ENCODE data around the gene CARM1. TPM values are rescaled to one million over a fixed set of nuclear protein-coding genes. Genes with fewer than 3 reads are reported as not detected.

The CARM1 gene
- total and polyA plus RNA-seq, 7 experiments from 2014 or later, result 0.69 to 43.1 (median 25.5) TPM

DNA sequence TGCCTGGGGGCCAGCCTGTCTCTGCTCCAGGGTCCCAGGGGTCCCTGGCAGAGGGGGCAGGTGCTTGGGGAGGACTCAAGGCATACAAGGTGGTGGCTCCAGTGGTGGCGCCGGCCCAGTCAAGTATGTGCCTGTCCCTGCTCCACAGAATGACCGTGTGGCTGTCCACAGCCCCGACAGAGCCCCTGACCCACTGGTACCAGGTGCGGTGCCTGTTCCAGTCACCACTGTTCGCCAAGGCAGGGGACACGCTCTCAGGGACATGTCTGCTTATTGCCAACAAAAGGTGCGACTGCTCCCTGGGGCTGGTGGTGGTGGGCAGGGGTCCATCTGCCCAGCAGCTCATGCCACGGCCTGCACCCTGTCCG is 48.9 kb downstream of the CARM1 start:
- H3K9me3 ChIP-seq (ENCODE audit: control insufficient read depth in 2 of 3, low read length in 3 of 3), result no peaks in the 10 kb centered on the region
- peaks cover 0 to 1% (median 0%) of the 10 kb centered on the region in 11 donors for H3K9me3 Mint-ChIP-seq
- no peak overlapping the region for H3K27ac Mint-ChIP-seq
- DNase-seq, result no peak
- peaks cover 0 to 13% (median 0%) of the 10 kb centered on the region in 5 donors for H3K36me3 Mint-ChIP-seq
- peaks cover 0 to 74% (median 3%) of the 10 kb centered on the region in 3 experiments for H3K36me3 ChIP-seq (ENCODE audit: control insufficient read depth in 2 of 3, insufficient read depth in 3 of 3, low read length in 3 of 3)
- ATAC-seq, result no peak
- no peak overlapping the region for H3K4me3 ChIP-seq (ENCODE audit: low read length)
- no peaks in the 10 kb centered on the region for H3K4me1 ChIP-seq (ENCODE audit: control insufficient read depth in 2 of 2, insufficient read depth in 2 of 2, low read length in 2 of 2)
- intact Hi-C loops (cut with micrococcal nuclease), result no loop called here
- H3K27me3 ChIP-seq (ENCODE audit: control insufficient read depth in 2 of 2, insufficient read depth in 2 of 2, low read length in 2 of 2), result no peaks in the 10 kb centered on the region
- ChIA-PET CTCF (no interaction called here), POLR2A (no interaction called here)
- H3K27me3 Mint-ChIP-seq, result no peaks in the 10 kb centered on the region
- peaks cover 0 to 4% (median 0%) of the 10 kb centered on the region in 7 donors for H3K4me1 Mint-ChIP-seq
- no peak overlapping the region for H3K27ac ChIP-seq (ENCODE audit: low read depth, low read length)
- H3K4me3 Mint-ChIP-seq, result no peak overlapping the region

DNA sequence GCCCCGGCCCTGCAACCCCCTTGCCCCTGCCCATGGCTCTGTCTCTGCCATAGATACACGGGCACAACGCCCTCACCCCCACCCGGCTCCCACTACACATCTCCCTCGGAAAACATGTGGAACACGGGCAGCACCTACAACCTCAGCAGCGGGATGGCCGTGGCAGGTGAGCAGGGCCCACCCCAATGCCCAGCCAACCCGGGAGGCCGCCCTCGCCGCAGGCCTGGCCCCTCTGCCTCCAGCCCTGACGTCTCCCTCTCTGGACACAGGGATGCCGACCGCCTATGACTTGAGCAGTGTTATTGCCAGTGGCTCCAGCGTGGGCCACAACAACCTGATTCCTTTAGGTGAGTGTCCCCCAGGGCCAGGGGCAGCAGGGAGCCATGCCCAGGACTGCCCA is 49.4 kb downstream of the CARM1 start:
- peaks cover 0 to 13% (median 0%) of the 10 kb centered on the region in 5 donors for H3K36me3 Mint-ChIP-seq
- H3K27me3 Mint-ChIP-seq, result no peaks in the 10 kb centered on the region
- H3K4me1 ChIP-seq (ENCODE audit: control insufficient read depth in 2 of 2, insufficient read depth in 2 of 2, low read length in 2 of 2), result no peaks in the 10 kb centered on the region
- POLR2A ChIA-PET, result no interaction called here
- H3K4me3 ChIP-seq (ENCODE audit: low read length), result no peak overlapping the region
- ATAC-seq (no peak), DNase-seq (no peak)
- CTCF ChIA-PET, result no interaction called here
- H3K4me3 Mint-ChIP-seq, result no peak overlapping the region
- intact Hi-C loops (cut with micrococcal nuclease), result no loop called here
- H3K27ac Mint-ChIP-seq, result no peak overlapping the region
- peaks cover 0 to 7% (median 0%) of the 10 kb centered on the region in 7 donors for H3K4me1 Mint-ChIP-seq
- H3K27me3 ChIP-seq (ENCODE audit: control insufficient read depth in 2 of 2, insufficient read depth in 2 of 2, low read length in 2 of 2), result no peaks in the 10 kb centered on the region
- H3K27ac ChIP-seq (ENCODE audit: low read depth, low read length), result no peak overlapping the region
- no peaks in the 10 kb centered on the region for H3K9me3 ChIP-seq (ENCODE audit: control insufficient read depth in 2 of 3, low read length in 3 of 3)
- H3K9me3 Mint-ChIP-seq, result peaks cover 0 to 1% (median 0%) of the 10 kb centered on the region in 11 donors
- H3K36me3 ChIP-seq (ENCODE audit: control insufficient read depth in 2 of 3, insufficient read depth in 3 of 3, low read length in 3 of 3), result peaks cover 0 to 75% (median 3%) of the 10 kb centered on the region in 3 experiments

DNA sequence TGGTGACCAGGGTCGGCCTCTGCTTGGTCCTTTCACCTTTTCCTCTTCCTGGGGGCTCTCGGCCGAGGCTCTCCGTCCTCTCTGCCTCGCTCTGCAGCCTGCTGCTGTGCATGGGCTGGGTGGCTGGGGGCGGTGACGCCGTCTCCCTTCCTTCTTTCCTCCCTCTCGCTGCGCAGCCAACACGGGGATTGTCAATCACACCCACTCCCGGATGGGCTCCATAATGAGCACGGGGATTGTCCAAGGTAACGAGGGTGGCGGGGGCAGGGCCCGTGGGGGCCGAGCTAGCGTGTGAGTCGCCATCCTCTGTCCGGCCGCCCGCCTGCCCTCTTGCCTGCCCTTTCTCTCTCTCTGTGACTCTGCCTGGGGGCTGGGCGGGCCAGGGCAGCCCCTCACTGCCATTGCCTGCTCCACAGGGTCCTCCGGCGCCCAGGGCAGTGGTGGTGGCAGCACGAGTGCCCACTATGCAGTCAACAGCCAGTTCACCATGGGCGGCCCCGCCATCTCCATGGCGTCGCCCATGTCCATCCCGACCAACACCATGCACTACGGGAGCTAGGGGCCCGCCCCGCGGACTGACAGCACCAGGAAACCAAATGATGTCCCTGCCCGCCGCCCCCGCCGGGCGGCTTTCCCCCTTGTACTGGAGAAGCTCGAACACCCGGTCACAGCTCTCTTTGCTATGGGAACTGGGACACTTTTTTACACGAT is 50.0 kb downstream of the CARM1 start:
- ATAC-seq (no peak), DNase-seq (no peak)
- Histone ChIP-seq H3K4me3 (ENCODE audit: low read length) (no peak overlapping the region), H3K4me1 (ENCODE audit: control insufficient read depth in 2 of 2, insufficient read depth in 2 of 2, low read length in 2 of 2) (no peaks in the 10 kb centered on the region), H3K27ac (ENCODE audit: low read depth, low read length) (no peak overlapping the region), H3K9me3 (ENCODE audit: control insufficient read depth in 2 of 3, low read length in 3 of 3) (no peaks in the 10 kb centered on the region), H3K36me3 (ENCODE audit: control insufficient read depth in 2 of 3, insufficient read depth in 3 of 3, low read length in 3 of 3) (peaks cover 0 to 73% (median 3%) of the 10 kb centered on the region in 3 experiments), H3K27me3 (ENCODE audit: control insufficient read depth in 2 of 2, insufficient read depth in 2 of 2, low read length in 2 of 2) (no peaks in the 10 kb centered on the region)
- Mint-ChIP-seq H3K36me3 (peaks cover 0 to 13% (median 0%) of the 10 kb centered on the region in 5 donors), H3K27ac (no peak overlapping the region), H3K4me3 (no peak overlapping the region), H3K27me3 (no peaks in the 10 kb centered on the region), H3K4me1 (peaks cover 0 to 7% (median 0%) of the 10 kb centered on the region in 7 donors), H3K9me3 (peaks cover 0 to 1% (median 0%) of the 10 kb centered on the region in 11 donors)
- POLR2A ChIA-PET, result no interaction called here
- CTCF ChIA-PET, result no interaction called here
- intact Hi-C loops (cut with micrococcal nuclease), result no loop called here

DNA sequence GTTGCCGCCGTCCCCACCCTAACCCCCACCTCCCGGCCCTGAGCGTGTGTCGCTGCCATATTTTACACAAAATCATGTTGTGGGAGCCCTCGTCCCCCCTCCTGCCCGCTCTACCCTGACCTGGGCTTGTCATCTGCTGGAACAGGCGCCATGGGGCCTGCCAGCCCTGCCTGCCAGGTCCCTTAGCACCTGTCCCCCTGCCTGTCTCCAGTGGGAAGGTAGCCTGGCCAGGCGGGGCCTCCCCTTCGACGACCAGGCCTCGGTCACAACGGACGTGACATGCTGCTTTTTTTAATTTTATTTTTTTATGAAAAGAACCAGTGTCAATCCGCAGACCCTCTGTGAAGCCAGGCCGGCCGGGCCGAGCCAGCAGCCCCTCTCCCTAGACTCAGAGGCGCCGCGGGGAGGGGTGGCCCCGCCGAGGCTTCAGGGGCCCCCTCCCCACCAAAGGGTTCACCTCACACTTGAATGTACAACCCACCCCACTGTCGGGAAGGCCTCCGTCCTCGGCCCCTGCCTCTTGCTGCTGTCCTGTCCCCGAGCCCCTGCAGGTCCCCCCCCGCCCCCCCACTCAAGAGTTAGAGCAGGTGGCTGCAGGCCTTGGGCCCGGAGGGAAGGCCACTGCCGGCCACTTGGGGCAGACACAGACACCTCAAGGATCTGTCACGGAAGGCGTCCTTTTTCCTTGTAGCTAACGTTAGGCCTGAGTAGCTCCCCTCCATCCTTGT is 50.7 kb downstream of the CARM1 start:
- ATAC-seq, result no peak
- no peaks in the 10 kb centered on the region for H3K9me3 ChIP-seq (ENCODE audit: control insufficient read depth in 2 of 3, low read length in 3 of 3)
- peaks cover 0 to 1% (median 0%) of the 10 kb centered on the region in 11 donors for H3K9me3 Mint-ChIP-seq
- peaks cover 0 to 13% (median 0%) of the 10 kb centered on the region in 5 donors for H3K36me3 Mint-ChIP-seq
- no peaks in the 10 kb centered on the region for H3K4me1 ChIP-seq (ENCODE audit: control insufficient read depth in 2 of 2, insufficient read depth in 2 of 2, low read length in 2 of 2)
- DNase-seq, result no peak
- ChIA-PET POLR2A (no interaction called here), CTCF (interaction anchor here (0.6 kb wide), 1 partner anchor 28 kb away, joined by 3 read pairs; no protein-coding TSS in a partner anchor)
- peaks cover 0 to 68% (median 3%) of the 10 kb centered on the region in 3 experiments for H3K36me3 ChIP-seq (ENCODE audit: control insufficient read depth in 2 of 3, insufficient read depth in 3 of 3, low read length in 3 of 3)
- H3K4me3 ChIP-seq (ENCODE audit: low read length), result no peak overlapping the region
- intact Hi-C loops (cut with micrococcal nuclease), result no loop called here
- no peak overlapping the region for H3K4me3 Mint-ChIP-seq
- no peaks in the 10 kb centered on the region for H3K27me3 ChIP-seq (ENCODE audit: control insufficient read depth in 2 of 2, insufficient read depth in 2 of 2, low read length in 2 of 2)
- no peaks in the 10 kb centered on the region for H3K27me3 Mint-ChIP-seq
- H3K27ac ChIP-seq (ENCODE audit: low read depth, low read length), result no peak overlapping the region
- H3K27ac Mint-ChIP-seq, result peak overlapping the region in 1 of 9 donors; percentile 88
- H3K4me1 Mint-ChIP-seq, result peaks cover 0 to 7% (median under 1%) of the 10 kb centered on the region in 7 donors

DNA sequence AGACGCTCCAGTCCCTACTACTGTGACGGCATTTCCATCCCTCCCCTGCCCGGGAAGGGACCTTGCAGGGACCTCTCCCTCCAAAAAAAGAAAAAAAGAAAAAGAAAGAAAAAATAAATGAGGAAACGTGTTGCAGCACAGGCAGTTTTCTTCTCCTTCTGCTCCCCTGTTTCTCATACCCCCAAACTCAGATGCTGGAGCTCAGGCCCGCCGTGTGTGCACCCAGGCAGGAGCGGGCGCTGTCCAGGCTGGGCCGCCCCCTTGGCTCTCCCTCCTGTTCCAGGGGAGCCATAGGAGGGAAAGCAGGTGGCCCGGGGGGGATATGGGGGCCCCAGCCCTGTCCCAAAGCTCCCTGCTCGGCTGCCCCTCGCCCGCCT is 51.3 kb downstream of the CARM1 start:
- no peak overlapping the region for H3K4me3 ChIP-seq (ENCODE audit: low read length)
- DNase-seq, result no peak
- intact Hi-C loops (cut with micrococcal nuclease), result no loop called here
- no peaks in the 10 kb centered on the region for H3K27me3 ChIP-seq (ENCODE audit: control insufficient read depth in 2 of 2, insufficient read depth in 2 of 2, low read length in 2 of 2)
- H3K4me1 ChIP-seq (ENCODE audit: control insufficient read depth in 2 of 2, insufficient read depth in 2 of 2, low read length in 2 of 2), result peaks cover under 1 to 3% of the 10 kb centered on the region in 2 donors
- Mint-ChIP-seq H3K36me3 (peaks cover 0 to 13% (median 0%) of the 10 kb centered on the region in 5 donors), H3K27me3 (no peaks in the 10 kb centered on the region), H3K27ac (peak overlapping the region in 1 of 9 donors; percentile 88), H3K4me3 (no peak overlapping the region), H3K4me1 (peaks cover 0 to 11% (median 6%) of the 10 kb centered on the region in 7 donors), H3K9me3 (peaks cover 0 to 1% (median 0%) of the 10 kb centered on the region in 11 donors)
- H3K27ac ChIP-seq (ENCODE audit: low read depth, low read length), result no peak overlapping the region
- ChIA-PET POLR2A (no interaction called here), CTCF (interaction anchor here (0.6 kb wide), 1 partner anchor 28 kb away, joined by 3 read pairs; no protein-coding TSS in a partner anchor)
- H3K36me3 ChIP-seq (ENCODE audit: control insufficient read depth in 2 of 3, insufficient read depth in 3 of 3, low read length in 3 of 3), result peaks cover 0 to 68% (median 3%) of the 10 kb centered on the region in 3 experiments
- no peak for ATAC-seq
- no peaks in the 10 kb centered on the region for H3K9me3 ChIP-seq (ENCODE audit: control insufficient read depth in 2 of 3, low read length in 3 of 3)

DNA sequence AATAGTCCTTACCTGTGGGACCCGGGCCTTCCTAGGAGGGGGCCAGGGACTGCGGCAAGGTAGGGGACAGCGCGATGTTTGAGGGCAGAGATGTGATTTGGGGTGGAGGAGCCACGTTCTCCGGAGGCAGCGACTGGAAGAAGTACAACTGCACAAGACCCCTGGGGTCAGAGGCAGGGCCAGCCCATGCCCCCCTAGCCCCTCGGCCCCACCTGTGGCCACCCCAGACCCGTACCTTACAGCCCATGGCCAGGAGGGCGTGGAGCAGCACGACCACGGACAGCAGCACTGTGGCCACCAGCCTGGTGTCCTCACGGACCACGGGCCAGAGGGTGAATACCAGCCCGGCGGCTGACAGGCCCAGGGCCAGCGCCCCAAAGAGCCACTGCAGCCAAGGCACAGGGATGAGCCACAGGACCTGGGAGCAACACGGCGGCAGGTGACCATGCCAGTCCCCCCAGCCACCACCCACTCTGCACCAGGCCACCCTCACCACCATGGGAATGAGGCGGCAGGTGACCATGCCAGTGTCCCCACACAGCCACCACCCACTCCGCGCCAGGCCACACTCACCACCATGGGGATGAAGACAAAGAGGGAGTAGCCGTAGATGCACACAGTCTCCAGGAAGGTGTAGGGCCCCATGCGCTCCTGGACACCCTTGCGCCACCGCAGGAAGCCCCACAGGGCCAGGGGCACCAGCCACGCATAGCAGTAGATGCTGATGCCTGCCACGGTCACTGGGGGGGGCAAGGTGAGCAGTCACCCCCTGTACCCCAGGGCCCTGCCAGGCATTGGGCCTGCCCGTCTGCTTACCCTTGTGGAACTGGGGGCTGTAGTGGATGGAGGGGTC is 52.1 kb downstream of the CARM1 start:
- Mint-ChIP-seq H3K4me3 (no peak overlapping the region), H3K27me3 (no peaks in the 10 kb centered on the region), H3K9me3 (no peaks in the 10 kb centered on the region), H3K36me3 (peaks cover 0 to 13% (median 0%) of the 10 kb centered on the region in 5 donors), H3K27ac (no peak overlapping the region), H3K4me1 (peaks cover 0 to 15% (median 11%) of the 10 kb centered on the region in 7 donors)
- no peaks in the 10 kb centered on the region for H3K9me3 ChIP-seq (ENCODE audit: control insufficient read depth in 2 of 3, low read length in 3 of 3)
- peaks cover 6 to 8% of the 10 kb centered on the region in 2 donors for H3K4me1 ChIP-seq (ENCODE audit: control insufficient read depth in 2 of 2, insufficient read depth in 2 of 2, low read length in 2 of 2)
- no peak overlapping the region for H3K27ac ChIP-seq (ENCODE audit: low read depth, low read length)
- H3K27me3 ChIP-seq (ENCODE audit: control insufficient read depth in 2 of 2, insufficient read depth in 2 of 2, low read length in 2 of 2), result no peaks in the 10 kb centered on the region
- intact Hi-C loops (cut with micrococcal nuclease), result no loop called here
- CTCF ChIA-PET, result no interaction called here
- no peak overlapping the region for H3K4me3 ChIP-seq (ENCODE audit: low read length)
- peaks cover 0 to 64% (median 3%) of the 10 kb centered on the region in 3 experiments for H3K36me3 ChIP-seq (ENCODE audit: control insufficient read depth in 2 of 3, insufficient read depth in 3 of 3, low read length in 3 of 3)
- ATAC-seq (no peak), DNase-seq (no peak)
- POLR2A ChIA-PET, result no interaction called here
